Measurements from ENCODE around the gene DDX11. TPM values are rescaled to one million over a fixed set of nuclear protein-coding genes. Genes with fewer than 3 reads are reported as not detected.
"Not testable (repeated sequence)": the region's sequence is repeated elsewhere in the genome, so short reads cannot be mapped to it uniquely, and the experiment has no call there.

Gene DDX11
- total RNA-seq, 4 donors from 2014 or later = 0.77 to 67.7 (median 15.5) TPM

DNA sequence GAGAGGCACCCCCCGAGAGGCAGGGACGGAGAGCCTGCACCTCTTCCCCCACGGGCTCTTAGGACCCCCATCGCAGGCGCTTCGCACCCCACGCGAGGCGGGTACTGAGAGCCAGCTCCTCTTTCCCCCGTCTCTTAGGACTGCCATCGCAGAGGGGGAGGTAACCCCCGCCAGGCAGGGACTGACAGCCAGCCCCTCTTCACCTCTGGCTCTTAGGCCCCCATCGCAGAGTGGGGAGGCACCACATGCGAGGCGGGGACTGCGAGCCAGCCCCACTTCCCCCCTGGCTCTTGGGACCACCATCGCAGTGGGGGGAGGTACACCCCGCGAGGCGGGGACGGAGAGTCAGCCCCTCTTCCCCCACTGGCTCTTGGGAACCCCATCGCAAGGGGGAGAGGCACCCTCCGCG, 46.1 kb downstream of the DDX11 start:
- peaks cover 0 to 5% of the 10 kb centered on the region in 2 donors for H3K4me1 ChIP-seq
- intact Hi-C loops (cut with DNase I; ENCODE audit: low total_unique reads) = no loop called here
- H3K9me3 ChIP-seq = no peaks in the 10 kb centered on the region
- H3K36me3 ChIP-seq = no peaks in the 10 kb centered on the region
- DNase-seq = no peak
- H3K4me3 ChIP-seq = no peak overlapping the region
- H3K27ac ChIP-seq = no peak overlapping the region
- TF ChIP-seq, protein P1, sequence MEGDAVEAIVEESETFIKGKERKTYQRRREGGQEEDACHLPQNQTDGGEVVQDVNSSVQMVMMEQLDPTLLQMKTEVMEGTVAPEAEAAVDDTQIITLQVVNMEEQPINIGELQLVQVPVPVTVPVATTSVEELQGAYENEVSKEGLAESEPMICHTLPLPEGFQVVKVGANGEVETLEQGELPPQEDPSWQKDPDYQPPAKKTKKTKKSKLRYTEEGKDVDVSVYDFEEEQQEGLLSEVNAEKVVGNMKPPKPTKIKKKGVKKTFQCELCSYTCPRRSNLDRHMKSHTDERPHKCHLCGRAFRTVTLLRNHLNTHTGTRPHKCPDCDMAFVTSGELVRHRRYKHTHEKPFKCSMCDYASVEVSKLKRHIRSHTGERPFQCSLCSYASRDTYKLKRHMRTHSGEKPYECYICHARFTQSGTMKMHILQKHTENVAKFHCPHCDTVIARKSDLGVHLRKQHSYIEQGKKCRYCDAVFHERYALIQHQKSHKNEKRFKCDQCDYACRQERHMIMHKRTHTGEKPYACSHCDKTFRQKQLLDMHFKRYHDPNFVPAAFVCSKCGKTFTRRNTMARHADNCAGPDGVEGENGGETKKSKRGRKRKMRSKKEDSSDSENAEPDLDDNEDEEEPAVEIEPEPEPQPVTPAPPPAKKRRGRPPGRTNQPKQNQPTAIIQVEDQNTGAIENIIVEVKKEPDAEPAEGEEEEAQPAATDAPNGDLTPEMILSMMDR (IDR thresholded peaks at IDR 0.05) = no peak
- TF ChIP-seq POLR2A (IDR thresholded peaks at IDR 0.05) = no peak
- H3K27me3 ChIP-seq = peaks cover 0 to 14% of the 10 kb centered on the region in 2 donors

DNA sequence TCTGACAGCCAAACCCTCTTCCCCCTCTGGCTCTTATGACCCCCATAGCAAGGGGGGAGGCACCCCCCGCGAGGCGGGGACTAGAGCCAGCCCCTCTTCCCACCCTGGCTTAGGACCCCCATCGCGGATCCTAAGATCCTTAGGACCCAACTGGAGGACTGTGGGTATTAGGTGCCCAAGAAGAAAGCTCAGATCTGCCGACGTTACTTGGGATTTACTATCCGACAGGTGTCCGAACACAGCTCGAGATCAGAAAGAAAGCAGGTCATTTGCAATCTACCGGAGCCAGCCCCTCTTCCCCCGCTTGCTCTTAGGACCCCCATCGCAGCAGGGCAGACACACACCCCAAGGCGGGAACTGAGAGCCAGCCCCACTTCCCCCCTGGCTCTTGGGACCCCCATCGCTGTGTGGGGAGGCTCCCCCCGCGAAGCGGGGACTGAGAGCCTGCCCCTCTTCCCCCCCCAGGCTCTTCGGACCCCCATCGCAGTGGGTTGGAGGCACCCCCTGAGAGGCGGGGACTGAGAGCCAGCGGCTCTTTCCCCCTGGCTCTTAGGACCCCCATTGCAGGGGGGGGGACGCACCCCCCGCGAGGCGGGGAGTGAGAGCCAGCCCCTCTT, 46.8 kb downstream of the DDX11 start:
- intact Hi-C loops (cut with DNase I; ENCODE audit: low total_unique reads) = no loop called here
- no peak for DNase-seq
- Histone ChIP-seq H3K4me3 (no peak overlapping the region), H3K36me3 (no peaks in the 10 kb centered on the region), H3K27me3 (peaks cover 0 to 14% of the 10 kb centered on the region in 2 donors), H3K4me1 (peaks cover 0 to 5% of the 10 kb centered on the region in 2 donors), H3K27ac (peak overlapping the region in 1 of 2 donors; percentile 36), H3K9me3 (no peaks in the 10 kb centered on the region)
- TF ChIP-seq, protein P1 (IDR thresholded peaks at IDR 0.05) = no peak
- no peak for TF ChIP-seq POLR2A (IDR thresholded peaks at IDR 0.05)

DNA sequence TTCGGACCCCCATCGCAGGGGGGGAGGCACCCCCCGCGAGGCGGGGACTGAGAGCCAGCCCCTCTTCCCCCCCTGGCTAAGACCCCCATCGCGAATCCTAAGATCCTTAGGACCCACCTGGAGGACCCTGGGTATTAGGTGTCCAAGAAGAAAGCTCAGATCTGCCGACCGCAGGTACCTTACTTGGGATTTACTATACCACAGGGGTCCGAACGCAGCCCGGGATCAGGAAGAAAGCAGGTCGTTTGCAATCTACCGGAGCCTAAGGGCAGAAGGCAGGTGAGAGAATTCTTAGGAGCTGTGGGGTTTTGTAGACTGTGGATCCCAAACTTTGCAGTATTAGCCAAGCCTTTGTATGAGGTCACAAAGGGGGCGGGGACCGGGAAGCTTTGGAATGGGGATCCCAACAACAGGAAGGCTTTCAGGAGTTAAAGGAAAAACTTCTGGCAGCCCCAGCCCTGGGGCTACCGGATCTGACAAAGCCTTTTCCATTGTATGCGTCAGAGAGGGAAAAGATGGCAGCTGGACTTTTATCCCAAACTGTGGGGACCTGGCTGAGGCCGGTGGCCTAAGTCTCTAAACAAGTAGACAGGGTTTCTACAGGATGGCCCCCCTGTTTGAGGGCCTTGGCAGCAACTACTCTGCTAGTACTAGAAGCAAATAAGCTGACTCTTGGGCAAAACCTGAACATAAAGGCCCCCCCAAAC, 47.5 kb downstream of the DDX11 start:
- H3K36me3 ChIP-seq; intact Hi-C loops (cut with DNase I; ENCODE audit: low total_unique reads); H3K4me1 ChIP-seq; H3K4me3 ChIP-seq; H3K9me3 ChIP-seq: not testable (repeated sequence)
- peaks cover 0 to 14% of the 10 kb centered on the region in 2 donors for H3K27me3 ChIP-seq
- H3K27ac ChIP-seq = peak overlapping the region in 1 of 2 donors; percentile 36
- peak in 1 of 2 donors; percentile 23 for DNase-seq

DNA sequence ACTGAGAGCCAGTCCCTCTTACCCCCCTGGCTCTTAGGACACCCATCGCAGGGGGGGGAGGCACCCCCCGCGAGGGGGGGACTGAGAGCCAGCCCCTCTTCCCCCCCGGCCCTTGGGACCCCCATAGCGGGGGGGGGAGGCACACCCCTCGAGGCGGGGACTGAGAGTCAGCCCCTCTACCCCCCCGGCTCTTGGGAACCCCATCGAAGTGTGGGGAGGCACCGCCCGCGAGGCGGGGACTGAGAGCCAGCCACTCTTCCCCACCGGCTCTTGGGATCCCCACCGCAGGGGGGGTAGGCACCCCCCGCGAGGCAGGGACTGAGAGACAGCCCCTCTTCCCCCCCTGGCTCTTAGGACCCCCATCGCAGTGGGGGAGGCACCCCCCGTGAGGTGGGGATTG, 48.8 kb downstream of the DDX11 start:
- Histone ChIP-seq H3K27ac (no peak overlapping the region), H3K27me3 (peaks cover 0 to 14% of the 10 kb centered on the region in 2 donors), H3K9me3 (no peaks in the 10 kb centered on the region), H3K4me3 (no peak overlapping the region), H3K4me1 (peaks cover 0 to 2% of the 10 kb centered on the region in 2 donors), H3K36me3 (no peaks in the 10 kb centered on the region)
- TF ChIP-seq POLR2A (IDR thresholded peaks at IDR 0.05) = no peak
- TF ChIP-seq, protein P1 (IDR thresholded peaks at IDR 0.05) = no peak
- no peak for DNase-seq
- intact Hi-C loops (cut with DNase I; ENCODE audit: low total_unique reads) = no loop called here

DNA sequence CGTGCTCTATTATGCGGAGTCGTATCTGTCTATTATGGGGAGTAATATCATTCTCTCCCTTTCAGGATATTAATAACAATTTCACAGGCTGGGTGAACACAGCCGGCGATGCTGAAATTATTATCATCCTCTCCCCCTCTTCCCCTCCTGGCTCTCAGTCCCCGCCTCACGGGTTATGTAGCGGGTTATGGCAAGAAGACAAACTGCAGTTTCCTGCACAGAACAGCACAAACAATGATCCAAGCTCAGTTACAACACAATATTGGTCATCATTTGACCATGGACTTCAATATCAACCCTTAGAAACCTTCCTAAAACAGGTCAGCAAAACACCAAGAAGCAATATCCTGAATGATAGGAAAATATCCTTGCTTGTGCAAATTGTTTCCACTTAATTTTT, 50.5 kb downstream of the DDX11 start:
- intact Hi-C loops (cut with DNase I; ENCODE audit: low total_unique reads); H3K36me3 ChIP-seq; DNase-seq; H3K27ac ChIP-seq; H3K4me1 ChIP-seq; H3K27me3 ChIP-seq; H3K9me3 ChIP-seq; H3K4me3 ChIP-seq: not testable (repeated sequence)

DNA sequence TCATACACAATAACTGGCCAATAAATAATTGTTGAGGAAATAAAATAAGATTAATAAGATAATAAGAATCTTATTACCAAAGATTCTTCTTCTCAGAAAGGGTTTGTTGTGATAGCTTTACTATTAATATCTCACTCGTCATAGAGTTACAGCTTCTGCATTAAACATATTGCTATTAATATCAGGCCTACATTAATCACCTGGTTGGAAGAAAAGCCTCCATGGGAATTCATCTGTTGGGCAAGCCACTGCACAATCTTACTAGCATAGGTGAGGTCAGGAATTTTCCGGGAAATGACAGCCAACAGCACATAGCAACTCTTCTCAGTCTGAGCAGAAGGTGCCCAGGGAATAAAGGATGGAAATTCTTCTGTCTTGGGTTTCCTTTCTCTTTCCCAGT, 51.5 kb downstream of the DDX11 start:
- H3K27me3 ChIP-seq; DNase-seq; H3K27ac ChIP-seq; H3K36me3 ChIP-seq; H3K4me1 ChIP-seq; intact Hi-C loops (cut with DNase I; ENCODE audit: low total_unique reads); H3K9me3 ChIP-seq; H3K4me3 ChIP-seq: not testable (repeated sequence)

DNA sequence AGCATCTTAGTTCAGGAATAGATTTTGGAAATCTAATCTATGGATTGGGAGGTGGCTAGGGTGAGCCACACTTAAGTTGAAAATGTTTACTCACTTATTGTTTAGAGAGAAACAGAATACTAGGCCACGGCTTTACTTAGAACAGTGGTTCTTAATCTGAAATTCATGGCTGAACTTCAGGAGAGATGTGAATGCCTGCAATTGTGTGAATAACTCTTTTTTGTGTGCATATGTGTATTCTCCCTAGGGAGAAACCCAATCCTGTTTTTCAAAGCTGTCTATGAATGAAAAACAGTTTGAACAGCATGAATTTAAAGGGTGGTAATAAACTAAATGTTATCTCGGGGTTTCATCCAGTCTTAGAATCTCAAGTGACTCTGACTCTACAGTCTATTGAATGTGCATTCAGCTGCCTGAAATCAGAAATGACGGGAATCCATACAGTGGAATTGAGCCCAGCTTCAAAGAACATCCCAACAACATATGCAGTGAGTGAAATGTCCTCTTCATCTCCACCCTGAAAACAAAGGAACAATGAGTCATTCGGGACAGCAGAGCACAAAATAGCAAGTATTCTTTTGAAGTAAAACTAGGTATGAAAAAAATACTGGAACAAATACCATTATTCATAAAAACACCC, 53.7 kb downstream of the DDX11 start:
- H3K4me1 ChIP-seq; H3K36me3 ChIP-seq; H3K9me3 ChIP-seq; H3K27me3 ChIP-seq; H3K27ac ChIP-seq; H3K4me3 ChIP-seq; DNase-seq; intact Hi-C loops (cut with DNase I; ENCODE audit: low total_unique reads): not testable (repeated sequence)

DNA sequence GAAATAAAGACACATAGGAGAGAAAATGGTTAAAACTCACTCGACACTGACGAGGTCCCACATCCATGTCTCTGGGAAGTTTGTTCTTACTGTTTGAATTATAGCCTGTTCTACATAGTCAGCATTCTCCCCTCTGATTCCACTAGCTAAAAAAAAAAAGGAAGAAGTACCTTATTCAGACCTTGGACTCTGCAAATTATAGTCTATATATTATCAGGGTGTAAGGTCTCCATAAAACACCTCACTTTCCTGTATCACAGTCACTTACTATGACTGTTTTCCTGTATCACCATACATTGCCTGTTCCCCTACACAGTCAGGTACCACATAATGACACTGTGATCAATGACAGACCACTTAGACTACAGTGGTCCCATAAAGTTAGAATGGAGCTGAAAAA, 62.9 kb downstream of the DDX11 start:
- H3K27me3 ChIP-seq; intact Hi-C loops (cut with DNase I; ENCODE audit: low total_unique reads); H3K4me1 ChIP-seq; H3K9me3 ChIP-seq; H3K27ac ChIP-seq; DNase-seq; H3K36me3 ChIP-seq; H3K4me3 ChIP-seq: not testable (repeated sequence)

DNA sequence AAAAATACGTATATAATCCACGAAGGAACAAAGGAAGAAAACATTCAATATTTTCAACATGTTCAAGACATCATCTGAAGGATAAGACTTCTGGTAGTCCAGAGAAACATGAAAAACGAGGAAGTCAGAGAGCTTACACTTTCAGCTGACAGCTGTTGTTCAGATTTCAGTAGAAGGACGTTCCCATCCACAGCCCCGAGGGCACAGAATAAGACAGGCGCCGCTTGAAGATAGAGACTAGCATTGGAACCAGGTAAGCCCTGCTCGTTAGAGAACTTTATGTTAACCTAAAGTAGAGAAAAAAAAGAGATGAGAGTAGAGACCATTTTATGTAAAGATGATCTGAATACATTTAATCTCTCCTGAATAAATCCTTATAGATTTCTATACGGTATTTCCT, 71.1 kb downstream of the DDX11 start:
- H3K4me3 ChIP-seq; H3K27ac ChIP-seq; H3K27me3 ChIP-seq; intact Hi-C loops (cut with DNase I; ENCODE audit: low total_unique reads); H3K36me3 ChIP-seq; H3K4me1 ChIP-seq; H3K9me3 ChIP-seq; DNase-seq: not testable (repeated sequence)

DNA sequence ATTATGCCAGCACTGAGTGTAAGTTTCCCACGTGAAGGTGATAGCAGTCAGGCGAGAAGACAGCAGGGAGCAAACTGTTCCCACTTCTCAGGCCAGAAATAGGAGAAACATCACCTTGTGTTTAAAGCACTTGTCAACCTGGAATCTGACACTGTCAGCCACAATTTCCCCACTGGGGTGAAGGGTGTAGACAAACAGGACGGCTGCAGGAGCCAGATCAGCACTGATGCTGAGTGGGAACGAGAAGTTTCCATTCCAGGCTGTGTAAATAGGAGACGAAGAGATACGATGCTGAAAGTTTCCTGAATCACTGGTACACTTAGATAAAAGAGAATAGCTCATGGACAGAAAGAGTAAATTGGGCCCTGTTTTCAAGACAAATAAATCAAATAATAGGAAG, 71.6 kb downstream of the DDX11 start:
- H3K27me3 ChIP-seq; H3K4me1 ChIP-seq; DNase-seq; H3K4me3 ChIP-seq; H3K36me3 ChIP-seq; intact Hi-C loops (cut with DNase I; ENCODE audit: low total_unique reads); H3K9me3 ChIP-seq; H3K27ac ChIP-seq: not testable (repeated sequence)
